Neural cell (in vitro differentiated cells): Measurements from ENCODE around the gene HBD. TPM values are rescaled to one million over a fixed set of nuclear protein-coding genes. Genes with fewer than 3 reads are reported as not detected.

ENCODE experiments used
- polyA plus RNA-seq: library from polyadenylated mRNA; depleted of rRNA; stranded (reverse); fragments of >200 nt; gene quantifications from 2 replicates; pipeline ENCODE4 v1.2.3, GENCODE V29; 2014

The HBD gene
- polyA plus RNA-seq, 1 donor from 2014 or later: not detected

Other genes starting within 250 kb of the HBD start
- gene OR51L1, start 239.6 kb downstream of the HBD start, polyA plus RNA-seq: not detected in 2 replicates
- not detected in 2 replicates for gene OR52J3, start 188.0 kb downstream of the HBD start, polyA plus RNA-seq
- not detected in 2 replicates for gene OR52E2, start 174.9 kb downstream of the HBD start, polyA plus RNA-seq
- not detected in 2 replicates for gene OR52E1, start 164.9 kb downstream of the HBD start, polyA plus RNA-seq
- gene OR52A5, start 96.1 kb downstream of the HBD start, polyA plus RNA-seq: not detected in 2 replicates
- not detected in 2 replicates for gene OR52A1, start 79.7 kb downstream of the HBD start, polyA plus RNA-seq
- gene OR51V1, start 33.8 kb downstream of the HBD start, polyA plus RNA-seq: not detected in 2 replicates
- not detected in 2 replicates for gene HBB, start 7.4 kb downstream of the HBD start, polyA plus RNA-seq
- not detected in 2 replicates for gene HBG1, start 15.4 kb upstream of the HBD start, polyA plus RNA-seq
- 1.2 TPM in 1 of 2 replicates, not detected in the other for gene HBG2, start 20.3 kb upstream of the HBD start, polyA plus RNA-seq
- not detected in 2 replicates for gene HBE1, start 35.5 kb upstream of the HBD start, polyA plus RNA-seq
- gene OR51B4, start 67.5 kb upstream of the HBD start, polyA plus RNA-seq: not detected in 2 replicates
- gene OR51B2, start 89.8 kb upstream of the HBD start, polyA plus RNA-seq: not detected in 2 replicates
- gene OR51B5, start 109.0 kb upstream of the HBD start, polyA plus RNA-seq: not detected in 2 replicates
- gene OR51B6, start 117.0 kb upstream of the HBD start, polyA plus RNA-seq: not detected in 2 replicates
- gene OR51M1, start 149.3 kb upstream of the HBD start, polyA plus RNA-seq: not detected in 2 replicates
- gene OR51Q1, start 187.6 kb upstream of the HBD start, polyA plus RNA-seq: not detected in 2 replicates
- gene OR51I1, start 207.0 kb upstream of the HBD start, polyA plus RNA-seq: not detected in 2 replicates
- not detected in 2 replicates for gene OR51I2, start 214.8 kb upstream of the HBD start, polyA plus RNA-seq